Right lung (tissue), 10 donors: ENCODE data around the gene POMZP3. TPM values are rescaled to one million over a fixed set of nuclear protein-coding genes. Genes with fewer than 3 reads are reported as not detected.
"Not testable (repeated sequence)": the region's sequence is repeated elsewhere in the genome, so short reads cannot be mapped to it uniquely, and the experiment has no call there.

ENCODE experiments used
- DNase-seq, 2 donors: peaks; one replicate each; pipeline ENCODE4 v3.0.0-alpha.2; 2013
- long read RNA-seq, 8 donors: transcript quantifications; one replicate each; lab custom pipeline, GENCODE V29; 2026
- polyA plus RNA-seq, 5 donors: library from polyadenylated mRNA; unstranded; fragments of 120-200 nt; gene quantifications; one replicate each; pipeline versions ENCODE4 v1.2.1 to v1.2.3, GENCODE V29; 2013; ENCODE audit warnings: inconsistent platforms in 1 of 5, low replicate concordance in 1 of 5; ENCODE audit not compliant: insufficient read length in 5 of 5, insufficient read depth in 1 of 5

POMZP3 gene
- 10 to 100 TPM; 14.8 to 22.9 (median 18.3) TPM for polyA plus RNA-seq
- long read RNA-seq, donor 1, partial matches to known transcripts, result 0 of 3 reads
- long read RNA-seq, donor 1, other reads (novel, unspliced or antisense), result 0 of 3 reads
- long read RNA-seq, donor 2, transcript POMZP3-202 (7 exons, 1,490 nt), result major isoform, 8 of 8 reads
- long read RNA-seq, donor 2, partial matches to known transcripts, result 0 of 8 reads
- long read RNA-seq, donor 2, other reads (novel, unspliced or antisense), result 0 of 8 reads
- long read RNA-seq, donor 3, partial matches to known transcripts, result 6 of 6 reads
- long read RNA-seq, donor 3, other reads (novel, unspliced or antisense), result 0 of 6 reads
- long read RNA-seq, donor 4, transcript POMZP3-202 (7 exons, 1,490 nt), result major isoform, 5 of 15 reads
- long read RNA-seq, donor 4, partial matches to known transcripts, result 8 of 15 reads
- long read RNA-seq, donor 4, other reads (novel, unspliced or antisense), result 0 of 15 reads
- long read RNA-seq, donor 5, partial matches to known transcripts, result 0 of 3 reads
- long read RNA-seq, donor 5, other reads (novel, unspliced or antisense), result 0 of 3 reads
- long read RNA-seq, donor 6, partial matches to known transcripts, result 0 of 5 reads
- long read RNA-seq, donor 6, other reads (novel, unspliced or antisense), result 0 of 5 reads
- long read RNA-seq, donor 7, transcript POMZP3-202 (7 exons, 1,490 nt), result major isoform, 10 of 10 reads
- long read RNA-seq, donor 7, partial matches to known transcripts, result 0 of 10 reads
- long read RNA-seq, donor 7, other reads (novel, unspliced or antisense), result 0 of 10 reads
- long read RNA-seq, donor 8, partial matches to known transcripts, result 0 of 3 reads
- long read RNA-seq, donor 8, other reads (novel, unspliced or antisense), result 0 of 3 reads

- peak; percentile 37 to 42 for DNase-seq
Measured at GRCh38 chr7:76626989-76627642, at the start of gene POMZP3. Gene POMZP3, minus strand, starts transcription at chr7:76627279. Its CDS starts 1,215 bp downstream, at chr7:76626064.

- not testable (repeated sequence) for DNase-seq
Measured at GRCh38 chr7:76675783-76676182, 48.7 kb upstream of the POMZP3 start.

- not testable (repeated sequence) for DNase-seq
Measured at GRCh38 chr7:76673346-76673745, 46.3 kb upstream of the POMZP3 start.

- DNase-seq, result not testable (repeated sequence)
Measured at GRCh38 chr7:76659212-76659611, 32.1 kb upstream of the POMZP3 start.

GRCh38 chr7:76656425-76656824 is 29.3 kb upstream of the POMZP3 start:
- DNase-seq, result not testable (repeated sequence)

- DNase-seq, result not testable (repeated sequence)
Measured at GRCh38 chr7:76642620-76643019, 15.5 kb upstream of the POMZP3 start.

GRCh38 chr7:76637061-76637691 is 10.1 kb upstream of the POMZP3 start:
- DNase-seq, result not testable (repeated sequence)

GRCh38 chr7:76626581-76626980 is 498 bp downstream of the POMZP3 start:
- DNase-seq, result peak in 1 of 2 donors; percentile 1

GRCh38 chr7:76619439-76620190 is 7.5 kb downstream of the POMZP3 start:
- DNase-seq, result not testable (repeated sequence)

- DNase-seq, result not testable (repeated sequence)
Measured at GRCh38 chr7:76613783-76614182, 13.3 kb downstream of the POMZP3 start.

- not testable (repeated sequence) for DNase-seq
Measured at GRCh38 chr7:76612232-76612631, 14.8 kb downstream of the POMZP3 start.

GRCh38 chr7:76609864-76610263 is 17.2 kb downstream of the POMZP3 start:
- DNase-seq, result not testable (repeated sequence)

- DNase-seq, result not testable (repeated sequence)
Measured at GRCh38 chr7:76608469-76608868, 18.6 kb downstream of the POMZP3 start.

- DNase-seq, result peak; percentile 25 to 63
Measured at GRCh38 chr7:76606027-76606426, 21.1 kb downstream of the POMZP3 start.

- DNase-seq, result not testable (repeated sequence)
Measured at GRCh38 chr7:76600650-76601049, 26.4 kb downstream of the POMZP3 start.

GRCh38 chr7:76600116-76600482 is 27.0 kb downstream of the POMZP3 start:
- not testable (repeated sequence) for DNase-seq

- DNase-seq, result not testable (repeated sequence)
Measured at GRCh38 chr7:76598590-76599264, 28.4 kb downstream of the POMZP3 start.

GRCh38 chr7:76597288-76597687 is 29.8 kb downstream of the POMZP3 start:
- not testable (repeated sequence) for DNase-seq

GRCh38 chr7:76592694-76593093 is 34.4 kb downstream of the POMZP3 start:
- not testable (repeated sequence) for DNase-seq
